DMS153 treated with DMSO at 0.1 percent for 48 hours (cell line): ENCODE data around the gene MAFG.
"Not testable (repeated sequence)": the region's sequence is repeated elsewhere in the genome, so short reads cannot be mapped to it uniquely, and the experiment has no call there.

Experiments
- DNase-seq: peaks from one replicate; lab custom pipeline; 2025; ENCODE audit not compliant: unreplicated experiment; lab: John Stamatoyannopoulos, UW

MAFG gene

GRCh38 chr17:81923302-81924260, 4.0 kb downstream of the MAFG start:
- no peak for DNase-seq

- DNase-seq, result no peak
These were observed 4.8 kb downstream of the MAFG start for GRCh38 chr17:81922566-81923301.

- DNase-seq, result no peak
These were observed 5.5 kb downstream of the MAFG start for GRCh38 chr17:81921996-81922565.

GRCh38 chr17:81921537-81921862, 6.0 kb downstream of the MAFG start:
- DNase-seq, result no peak

- DNase-seq, result no peak
These were observed 6.7 kb downstream of the MAFG start for GRCh38 chr17:81920612-81921536.

GRCh38 chr17:81918832-81919545, 8.5 kb downstream of the MAFG start:
- DNase-seq, result no peak

- not testable (repeated sequence) for DNase-seq
These were observed 9.2 kb downstream of the MAFG start for GRCh38 chr17:81918333-81918669.

- peak; percentile 59 for DNase-seq
These were observed 9.8 kb downstream of the MAFG start, which contains the start of gene SIRT7 for GRCh38 chr17:81917565-81918332. Gene SIRT7 (minus strand): TSS chr17:81918176. CDS start chr17:81918131, 45 bp downstream.

- no peak for DNase-seq
These were observed 11.1 kb downstream of the MAFG start for GRCh38 chr17:81916234-81917001.

GRCh38 chr17:81915331-81915730, 12.2 kb downstream of the MAFG start:
- no peak for DNase-seq

GRCh38 chr17:81914103-81914850, 13.3 kb downstream of the MAFG start:
- no peak for DNase-seq

GRCh38 chr17:81913394-81914102, 14.0 kb downstream of the MAFG start:
- DNase-seq, result no peak

- no peak for DNase-seq
These were observed 14.9 kb downstream of the MAFG start for GRCh38 chr17:81912441-81913309.

GRCh38 chr17:81911969-81912368, 15.6 kb downstream of the MAFG start:
- DNase-seq, result no peak

- DNase-seq, result peak; percentile 84
These were observed 16.1 kb downstream of the MAFG start, which contains the start of gene PCYT2 for GRCh38 chr17:81911277-81911961. Gene PCYT2 (minus strand): TSS chr17:81911399. CDS start chr17:81911355, 44 bp downstream.

GRCh38 chr17:81910840-81911276, 16.7 kb downstream of the MAFG start:
- no peak for DNase-seq
